Activated gamma-delta T cell (primary cell): ENCODE measurements around the gene FBRSL1.
"Not testable (repeated sequence)": the region's sequence is repeated elsewhere in the genome, so short reads cannot be mapped to it uniquely, and the experiment has no call there.

Experiments used
- DNase-seq: peaks from one replicate; lab custom pipeline; 2025; lab: John Stamatoyannopoulos, UW

Gene FBRSL1

DNA sequence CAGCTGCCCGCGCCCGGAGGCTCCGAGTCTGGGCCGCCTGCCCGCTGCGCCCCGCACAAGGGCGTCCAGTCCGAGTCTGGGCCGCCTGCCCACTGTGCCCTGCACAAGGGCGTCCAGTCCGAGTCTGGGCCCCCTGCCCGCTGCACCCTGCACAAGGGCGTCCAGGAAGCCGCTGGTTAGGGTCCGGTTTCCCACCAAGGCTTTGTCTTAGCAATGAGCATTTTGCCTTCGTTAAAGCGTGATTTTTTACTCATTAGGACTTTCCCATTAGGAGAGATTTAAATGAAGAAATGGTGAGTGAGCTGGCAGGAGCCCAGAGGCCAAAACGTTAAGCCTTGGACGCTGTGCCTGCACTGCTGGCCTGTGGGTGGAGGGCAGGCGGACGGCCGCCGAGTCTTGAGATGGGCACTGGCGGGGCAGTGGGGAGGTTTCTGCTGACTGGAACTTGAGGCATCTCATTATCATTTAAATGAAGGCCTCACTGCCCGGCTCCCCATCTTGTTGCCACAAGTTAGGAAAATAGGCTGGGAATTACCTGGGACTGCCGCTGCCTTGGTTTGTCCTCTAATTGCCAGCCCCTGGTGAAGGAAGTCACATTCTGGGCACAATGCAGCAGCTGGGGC, 36.0 kb downstream of the FBRSL1 start:
- DNase-seq: no peak

DNA sequence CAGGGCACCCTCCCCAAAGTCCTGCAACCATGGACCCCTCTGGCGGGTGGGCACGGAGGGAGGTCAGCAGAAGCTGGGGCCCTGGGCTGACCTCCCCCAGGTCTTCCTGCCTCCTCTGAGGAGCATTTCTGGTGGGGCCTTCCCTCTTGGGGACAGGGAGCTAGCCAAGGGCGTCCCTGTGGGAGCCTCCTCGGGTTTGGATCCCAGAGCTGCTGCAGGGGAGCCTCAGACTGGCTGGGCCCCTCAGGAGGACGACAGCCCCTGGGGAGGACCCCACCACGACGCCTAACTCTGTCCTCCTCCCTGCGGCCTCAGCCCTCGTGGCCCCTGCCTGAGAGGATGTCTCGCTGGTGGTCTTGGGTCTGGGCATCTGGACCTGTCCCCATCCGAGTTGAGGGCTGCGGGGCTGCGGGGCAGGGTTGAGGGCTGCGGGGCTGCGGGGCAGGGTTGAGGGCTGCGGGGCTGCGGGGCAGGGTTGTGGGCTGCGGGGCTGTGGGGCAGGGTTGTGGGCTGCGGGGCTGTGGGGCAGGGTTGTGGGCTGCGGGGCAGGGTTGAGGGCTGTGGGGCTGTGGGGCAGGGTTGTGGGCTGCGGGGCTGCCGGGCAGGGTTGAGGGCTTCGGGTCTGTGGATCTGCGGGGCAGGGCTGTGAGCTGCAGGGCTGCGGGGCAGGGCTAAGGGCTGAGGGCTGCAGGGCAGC, 37.4 kb downstream of the FBRSL1 start:
- DNase-seq: no peak

DNA sequence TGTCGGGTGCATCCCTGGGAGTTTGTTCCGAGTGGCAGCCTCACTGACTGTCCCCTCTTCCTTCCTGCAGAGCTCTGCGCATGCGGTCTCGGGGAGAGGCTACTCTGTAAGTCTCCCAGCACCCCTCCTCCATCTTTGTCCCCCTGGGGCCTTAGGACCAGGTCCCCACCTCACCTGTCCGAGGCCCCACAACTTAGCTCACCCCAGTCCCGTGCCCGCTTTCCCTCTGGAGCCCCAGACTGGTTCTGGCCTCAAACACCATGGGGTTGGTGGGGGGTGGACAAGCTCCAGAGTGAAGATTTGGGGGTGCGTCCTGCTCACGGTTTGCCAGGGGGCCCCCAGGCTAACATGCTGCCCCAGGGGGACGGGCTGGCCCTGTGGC, 37.9 kb downstream of the FBRSL1 start:
- DNase-seq: no peak

DNA sequence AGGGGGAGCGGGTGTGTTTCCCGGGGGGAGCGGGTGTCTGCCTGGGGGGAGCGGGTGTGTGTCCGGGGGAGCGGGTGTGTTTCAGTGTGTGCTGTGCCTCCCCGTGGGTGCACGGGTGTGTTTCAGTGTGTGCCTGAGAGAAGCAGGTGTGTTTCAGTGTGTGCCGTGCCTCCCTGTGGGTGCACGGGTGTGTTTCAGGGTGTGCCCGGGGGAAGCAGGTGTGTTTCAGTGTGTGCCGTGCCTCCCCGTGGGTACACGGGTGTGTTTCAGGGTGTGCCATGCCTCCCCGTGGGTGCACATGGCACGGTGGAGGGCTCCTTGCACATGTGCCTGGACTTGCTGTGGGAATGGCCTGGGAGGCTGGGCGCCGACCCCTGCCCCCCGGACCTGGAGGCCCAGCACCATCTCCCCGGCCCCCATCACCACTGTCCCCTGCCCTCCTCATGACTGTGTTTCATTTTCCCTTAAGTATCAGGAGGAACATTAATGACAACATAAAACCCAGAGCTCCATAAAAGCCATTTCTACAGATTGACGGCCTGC, 38.7 kb downstream of the FBRSL1 start:
- DNase-seq: no peak

DNA sequence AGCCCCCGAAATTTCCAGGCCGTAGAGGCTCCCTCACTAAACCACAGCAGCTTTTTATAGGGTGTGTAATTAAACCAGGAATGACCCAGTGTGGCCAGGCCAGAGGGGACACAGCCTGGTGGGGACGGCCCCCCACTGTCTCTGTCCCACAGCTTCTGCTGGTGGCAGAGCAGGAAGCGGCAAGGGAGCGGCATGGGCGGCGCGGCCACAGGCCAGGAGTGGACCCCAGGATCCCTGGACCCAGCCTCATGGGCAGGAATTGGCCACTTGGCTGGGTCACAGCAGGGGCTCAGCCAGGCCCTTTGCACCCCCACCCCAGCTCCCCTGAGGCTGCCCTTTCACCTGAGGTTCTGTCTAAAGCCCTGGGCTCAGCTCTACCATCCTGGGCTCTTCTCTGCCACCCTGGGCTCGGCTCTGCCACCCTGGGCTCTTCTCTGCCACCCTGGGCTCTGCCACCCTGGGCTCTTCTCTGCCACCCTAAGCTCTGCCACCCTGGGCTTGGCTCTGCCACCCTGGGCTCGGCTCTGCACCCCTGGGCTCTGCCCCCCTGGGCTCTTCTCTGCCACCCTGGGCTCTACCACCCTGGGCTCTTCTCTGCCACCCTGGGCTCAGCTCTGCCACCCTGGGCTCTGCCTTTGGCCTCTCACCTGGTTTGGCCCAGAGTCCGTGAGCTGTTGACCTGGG, 39.3 kb downstream of the FBRSL1 start:
- DNase-seq: no peak

DNA sequence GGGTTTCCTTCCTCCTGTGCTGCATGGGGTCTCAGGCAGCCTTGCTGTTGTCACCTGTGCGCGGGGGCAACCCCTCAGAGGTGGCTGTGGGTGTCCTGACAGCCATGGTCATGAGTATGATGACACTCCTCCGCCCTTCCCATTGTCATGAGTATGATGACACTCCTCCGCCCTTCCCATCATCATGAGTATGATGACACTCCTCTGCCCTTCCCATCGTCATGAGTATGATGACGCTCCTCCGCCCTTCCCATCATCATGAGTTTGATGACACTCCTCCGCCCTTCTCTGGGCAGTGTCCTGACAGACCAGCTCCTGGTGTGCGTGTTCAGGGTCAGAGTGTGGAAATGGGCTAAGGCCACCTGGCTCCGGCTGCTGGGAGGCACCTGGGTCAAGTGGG, 40.0 kb downstream of the FBRSL1 start:
- no peak for DNase-seq

DNA sequence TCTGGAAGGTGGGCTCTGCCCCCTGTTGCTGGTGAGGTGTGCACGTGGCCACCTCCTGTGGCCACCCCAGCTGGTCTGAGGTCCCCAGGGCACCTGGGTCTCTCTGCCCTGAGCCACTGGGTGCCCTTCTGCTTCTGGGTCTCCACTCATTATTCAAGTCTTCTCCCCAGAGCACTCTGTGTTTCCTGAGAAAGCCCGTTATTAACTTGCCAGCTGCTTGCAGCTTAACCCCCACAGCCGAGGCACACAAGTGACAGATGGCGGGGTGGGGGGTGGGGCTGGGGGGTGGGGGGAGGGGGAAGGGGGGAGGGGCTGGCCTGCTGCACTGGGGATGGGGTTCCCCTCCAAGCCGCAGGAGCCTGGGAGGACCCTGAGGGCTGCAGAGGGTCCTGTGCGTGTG, 40.5 kb downstream of the FBRSL1 start:
- DNase-seq: no peak

DNA sequence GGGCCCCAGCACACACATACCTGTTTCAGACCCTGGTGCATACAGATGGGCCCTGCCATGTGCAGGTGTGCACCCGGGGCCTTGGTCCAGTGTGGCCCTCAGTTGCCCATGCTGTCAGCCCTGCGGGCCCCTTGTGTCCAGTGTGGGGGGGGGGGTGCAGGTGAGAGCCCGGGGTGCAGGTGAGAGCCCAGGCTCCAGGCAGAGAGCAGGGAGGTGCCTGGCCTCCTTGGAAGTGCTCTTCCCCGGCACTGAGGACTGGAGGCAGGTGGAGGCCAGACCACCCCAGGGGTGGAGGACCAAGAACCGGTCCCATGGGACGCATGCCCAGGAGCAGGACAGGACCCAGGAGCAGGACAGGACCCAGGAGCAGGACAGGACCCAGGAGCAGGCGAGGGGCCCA, 40.9 kb downstream of the FBRSL1 start:
- no peak for DNase-seq

DNA sequence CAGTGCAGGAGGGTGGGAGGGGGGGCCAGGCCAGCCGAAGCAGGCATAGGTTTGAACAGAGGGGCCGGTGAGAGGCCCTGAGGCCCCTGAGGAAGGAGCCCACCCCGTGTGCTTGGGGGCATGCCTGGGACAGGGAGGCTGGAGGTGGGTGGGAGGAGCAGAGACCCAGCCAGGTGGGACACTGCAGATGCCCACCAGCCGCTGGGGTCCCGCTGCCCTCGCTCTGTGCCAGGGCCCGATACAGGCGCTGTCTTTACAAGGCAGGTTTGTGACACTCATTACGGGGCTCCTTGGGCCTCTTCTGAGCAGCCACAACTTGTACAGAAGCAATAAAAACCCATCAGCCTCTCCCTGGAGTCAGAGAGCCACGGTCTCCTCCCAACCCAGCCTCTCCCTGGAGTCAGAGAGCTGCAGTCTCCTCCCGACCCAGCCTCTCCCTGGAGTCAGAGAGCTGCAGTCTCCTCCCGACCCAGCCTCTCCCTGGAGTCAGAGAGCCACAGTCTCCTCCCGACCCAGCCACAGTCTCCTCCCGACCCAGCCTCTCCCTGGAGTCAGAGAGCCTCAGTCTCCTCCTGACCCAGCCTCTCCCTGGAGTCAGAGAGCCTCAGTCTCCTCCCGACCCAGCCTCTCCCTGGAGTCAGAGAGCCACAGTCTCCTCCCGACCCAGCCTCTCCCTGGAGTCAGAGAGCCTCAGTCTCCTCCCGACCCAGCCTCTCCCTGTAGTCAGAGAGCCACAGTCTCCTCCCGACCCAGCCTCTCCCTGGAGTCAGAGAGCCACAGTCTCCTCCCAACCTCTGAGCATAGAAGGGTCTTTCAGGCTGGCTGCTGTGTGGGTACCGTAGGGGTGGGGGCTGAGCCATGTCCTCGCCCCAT, 43.0 kb downstream of the FBRSL1 start:
- not testable (repeated sequence) for DNase-seq

DNA sequence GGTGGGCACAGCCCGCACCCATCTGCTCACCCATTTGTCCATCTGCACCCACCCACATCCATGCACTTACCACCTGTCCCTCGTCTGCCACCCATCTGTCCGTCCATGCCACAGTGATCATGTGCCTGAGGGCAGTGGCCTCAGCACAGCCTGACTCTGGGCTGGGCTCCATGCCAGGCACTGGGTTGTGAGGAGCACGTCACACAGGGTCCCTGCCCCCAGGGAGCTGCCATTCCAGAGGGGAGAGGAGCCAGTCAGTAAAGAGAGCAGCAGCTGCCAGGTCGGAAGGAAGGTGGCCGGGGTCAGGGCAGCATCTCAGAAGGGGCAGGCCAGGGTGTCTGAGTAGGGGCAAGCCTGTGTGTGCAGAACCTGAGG, 43.6 kb downstream of the FBRSL1 start:
- DNase-seq: no peak

DNA sequence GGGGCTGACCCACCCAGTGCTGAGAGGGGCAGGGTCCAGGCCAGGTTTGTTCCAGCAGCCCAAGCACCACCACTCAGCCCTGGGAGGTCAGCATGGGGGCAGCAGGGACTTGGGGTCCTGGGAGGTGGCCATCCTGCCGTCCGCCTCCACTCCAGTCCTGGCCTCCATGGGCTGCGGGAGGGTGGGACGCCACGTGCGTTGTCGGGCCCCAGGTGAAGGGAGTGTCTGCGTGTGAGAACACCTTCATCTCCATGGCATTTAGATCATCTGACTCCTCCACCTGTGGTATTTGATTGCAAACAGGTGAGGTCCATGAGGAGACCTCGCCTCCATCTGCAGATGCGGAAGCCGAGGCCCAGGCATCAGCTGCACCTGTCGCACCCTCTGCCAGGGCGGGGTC, 44.1 kb downstream of the FBRSL1 start:
- no peak for DNase-seq

DNA sequence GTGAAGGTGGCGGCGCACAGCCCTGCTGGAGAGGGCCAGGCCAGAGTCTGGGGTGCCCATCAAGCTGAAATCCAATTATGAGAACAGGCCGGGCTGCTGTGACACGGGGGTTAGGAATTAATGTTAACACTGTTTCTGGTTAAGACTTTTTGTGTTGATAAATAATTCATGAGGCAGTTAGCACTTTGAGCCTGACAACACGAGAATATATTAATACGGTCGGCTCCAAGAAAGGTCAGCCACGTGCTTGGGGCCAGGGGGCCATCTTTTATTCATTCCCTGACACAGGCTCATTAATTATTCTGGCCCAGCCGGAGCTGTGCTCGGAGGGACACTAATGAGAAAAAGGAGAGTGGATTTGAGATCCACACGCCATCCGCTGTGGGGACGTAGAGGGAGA, 45.1 kb downstream of the FBRSL1 start:
- no peak for DNase-seq

DNA sequence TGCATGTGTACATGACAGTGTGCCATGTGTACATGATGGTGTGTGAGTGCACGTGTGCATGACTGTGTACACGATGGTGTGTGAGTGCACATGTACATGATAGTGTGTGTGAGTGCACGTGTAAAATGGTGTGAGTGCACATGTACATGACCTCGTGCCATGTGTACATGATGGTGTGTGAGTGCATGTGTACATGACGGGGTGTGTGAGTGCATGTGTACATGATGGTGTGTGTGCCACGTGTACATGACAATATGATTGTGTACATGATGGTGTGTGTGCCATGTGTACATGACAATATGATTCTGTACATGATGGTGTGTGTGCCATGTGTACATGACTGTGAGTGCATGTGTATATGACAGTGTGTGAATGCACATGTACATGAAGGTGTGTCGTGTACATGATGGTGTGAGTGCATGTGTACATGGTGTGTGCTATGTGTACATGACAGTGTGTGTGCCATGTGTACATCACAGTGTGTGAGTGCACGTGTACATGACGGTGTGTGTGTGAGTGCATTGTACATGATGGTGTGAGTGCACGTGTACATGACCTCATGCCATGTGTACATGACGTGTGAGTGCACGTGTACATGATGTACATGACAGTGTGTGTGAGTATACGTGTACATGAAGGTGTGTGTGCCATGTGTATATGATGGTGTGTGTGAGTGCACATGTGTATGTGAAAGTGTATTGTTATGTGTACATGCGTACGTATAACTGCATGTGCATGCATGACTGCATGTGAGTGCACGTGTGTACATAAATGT, 46.3 kb downstream of the FBRSL1 start:
- DNase-seq: no peak

DNA sequence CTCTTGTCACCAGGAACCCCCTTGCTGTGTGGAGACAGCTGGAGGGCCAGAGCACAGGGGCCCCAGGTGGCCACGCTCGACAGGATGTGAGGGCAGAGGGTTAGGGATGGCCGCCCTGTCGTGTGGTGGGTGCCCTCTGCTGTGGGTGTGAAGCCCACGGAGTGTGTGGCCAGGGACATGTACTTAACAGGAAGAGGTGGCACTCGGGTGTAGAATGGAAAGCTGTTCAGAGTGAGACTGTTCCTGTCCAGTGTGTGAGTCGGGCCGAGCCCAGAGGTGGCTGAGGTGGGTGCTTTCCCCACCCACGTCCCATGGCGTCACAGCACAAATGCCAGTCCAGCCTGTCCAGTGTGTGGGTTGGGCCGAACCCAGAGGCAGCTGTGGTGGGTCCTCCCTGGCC, 47.1 kb downstream of the FBRSL1 start:
- no peak for DNase-seq

DNA sequence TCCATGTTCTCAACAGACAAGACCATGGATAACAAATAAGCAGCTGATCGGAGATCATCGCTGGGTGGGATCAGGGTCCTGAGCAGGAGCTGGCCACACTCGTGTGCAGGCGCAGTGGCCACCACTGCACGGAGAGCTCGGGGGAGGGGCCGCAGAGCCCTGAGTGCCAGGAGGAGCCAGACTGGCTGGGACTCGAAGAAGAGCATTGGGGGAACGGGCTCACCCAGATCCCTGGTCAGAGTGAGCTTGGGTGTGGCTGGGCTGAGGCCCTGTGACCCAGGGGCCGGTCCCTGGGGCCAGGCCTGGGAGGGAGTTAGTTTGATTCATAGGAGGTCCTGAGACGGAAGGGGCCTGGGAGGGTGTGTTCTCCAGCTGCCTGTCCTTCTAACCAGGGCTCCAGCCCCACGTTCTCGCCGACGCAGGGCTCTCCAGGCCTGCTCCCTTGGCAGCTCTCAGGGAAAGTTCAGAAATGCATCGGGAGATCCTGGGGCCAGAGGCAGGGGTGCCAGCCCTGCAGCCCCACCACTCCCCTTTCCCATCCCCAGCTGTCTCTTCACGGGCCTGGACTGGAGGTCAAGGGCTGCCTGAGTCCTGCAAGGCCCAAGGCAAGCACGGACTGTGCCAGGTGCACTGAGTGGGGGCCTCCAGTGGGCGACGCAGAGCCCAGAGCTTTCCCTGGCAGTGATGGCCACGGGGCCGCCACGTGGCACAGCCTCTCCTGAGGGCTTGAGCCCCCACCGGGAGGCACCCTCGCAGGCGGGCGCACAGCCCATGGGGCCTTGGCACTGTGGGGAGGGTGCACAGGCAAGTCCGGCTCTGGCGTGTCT, 48.1 kb downstream of the FBRSL1 start:
- no peak for DNase-seq

DNA sequence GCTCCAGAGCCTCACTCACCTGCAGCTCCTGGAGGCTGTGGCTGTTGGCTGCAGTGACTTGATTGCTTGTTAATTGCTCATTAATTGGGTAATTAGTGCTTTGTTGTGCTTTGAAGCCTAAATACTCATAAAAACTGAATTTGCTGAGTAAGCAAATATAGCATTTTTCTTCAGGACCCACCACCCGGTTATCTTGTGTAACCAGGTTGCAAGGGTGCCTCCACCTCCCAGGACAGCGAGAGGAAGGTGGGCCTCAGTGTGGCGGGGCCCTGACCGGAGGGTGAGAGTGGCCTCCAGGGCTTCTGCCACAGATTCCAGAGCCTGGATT, 48.7 kb downstream of the FBRSL1 start:
- no peak for DNase-seq

DNA sequence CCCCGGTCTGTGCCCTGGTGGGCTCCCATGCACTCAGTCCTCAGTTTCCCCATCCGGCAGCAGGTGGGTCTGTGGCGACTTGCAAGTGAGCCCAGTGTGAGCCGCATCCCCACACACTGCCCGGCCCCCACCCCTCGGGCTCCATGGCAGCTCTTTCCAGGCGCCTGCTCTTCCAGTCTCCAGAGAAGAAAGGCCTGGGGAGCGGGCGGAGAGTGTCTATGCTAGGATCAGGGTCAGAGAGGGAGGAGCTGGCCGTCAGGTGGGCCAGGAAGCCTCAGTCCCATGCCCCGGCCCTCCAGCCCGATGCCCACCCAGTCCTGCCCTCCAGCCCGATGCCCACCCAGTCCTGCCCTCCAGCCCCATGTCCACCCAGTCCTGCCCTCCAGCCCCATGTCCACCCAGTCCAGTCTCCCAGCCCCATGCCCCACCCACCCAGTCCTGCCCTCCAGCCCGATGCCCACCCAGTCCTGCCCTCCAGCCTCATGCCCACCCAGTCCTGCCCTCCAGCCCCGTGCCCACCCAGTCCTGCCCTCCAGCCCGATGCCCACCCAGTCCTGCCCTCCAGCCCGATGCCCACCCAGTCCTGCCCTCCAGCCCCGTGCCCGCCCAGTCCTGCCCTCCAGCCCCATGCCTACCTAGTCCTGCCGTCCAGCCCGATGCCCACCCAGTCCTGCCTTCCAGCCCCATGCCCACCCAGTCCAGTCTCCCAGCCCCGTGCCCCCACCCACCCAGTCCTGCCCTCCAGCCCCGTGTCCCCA, 49.2 kb downstream of the FBRSL1 start:
- DNase-seq: no peak

DNA sequence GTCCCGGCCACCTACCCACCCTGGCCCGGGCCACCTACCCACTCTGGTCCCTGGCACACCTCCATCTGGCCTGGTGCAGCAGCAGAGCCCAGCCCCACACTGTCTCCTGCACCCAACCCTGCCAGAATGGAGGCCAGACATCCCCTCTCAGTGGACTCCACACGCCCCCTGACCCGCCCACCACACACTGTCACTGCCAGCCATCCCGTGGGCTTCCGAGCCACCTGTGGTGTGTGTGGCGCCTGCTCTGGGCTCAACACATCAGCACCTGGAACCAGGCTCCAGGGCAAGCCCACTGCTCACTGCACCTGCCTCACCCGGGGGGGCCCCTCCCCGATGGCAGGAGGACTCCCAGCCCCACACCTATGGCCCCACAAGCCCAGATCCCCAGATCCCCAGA, 50.5 kb downstream of the FBRSL1 start:
- no peak for DNase-seq

DNA sequence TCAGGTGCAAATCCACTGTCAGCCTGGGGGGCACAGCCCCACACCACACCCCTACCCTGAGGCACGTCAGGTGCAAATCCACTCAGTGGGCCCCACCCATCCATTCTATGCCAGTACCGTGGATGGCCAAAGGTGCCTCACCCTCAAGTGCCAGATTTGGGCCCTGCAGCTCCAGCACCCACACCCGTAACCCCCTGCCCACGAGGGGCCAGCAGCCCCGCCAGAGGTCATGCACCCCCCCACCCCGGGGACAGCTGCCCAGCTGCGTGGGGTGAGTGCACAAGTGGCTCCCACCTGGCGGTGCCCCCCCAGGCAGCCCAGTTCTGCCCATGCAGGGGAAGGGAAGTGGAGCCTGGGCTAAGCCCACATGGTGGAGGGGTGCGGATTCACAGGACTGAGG, 51.2 kb downstream of the FBRSL1 start:
- DNase-seq: no peak

DNA sequence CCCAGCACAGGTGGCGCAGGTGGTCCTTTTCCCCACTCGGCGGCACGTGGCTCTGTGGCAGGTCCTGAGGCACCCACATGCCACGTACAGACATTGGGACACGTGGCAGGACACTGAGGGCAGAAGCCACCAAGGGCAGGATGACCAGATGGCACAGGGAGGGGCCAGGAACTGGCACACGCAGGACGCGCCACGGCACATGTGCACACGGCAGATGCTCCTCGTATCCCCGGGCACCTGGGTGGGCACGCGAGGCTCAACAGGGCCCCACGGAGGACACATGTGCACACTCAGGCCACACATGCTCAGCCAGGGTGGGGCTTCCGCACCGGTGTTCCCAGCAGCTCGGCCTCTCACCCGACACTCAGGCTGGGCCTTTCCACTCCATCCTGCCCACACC, 52.0 kb downstream of the FBRSL1 start:
- DNase-seq: no peak
